ENCODE measurements around the gene IPO4. TPM values are rescaled to one million over a fixed set of nuclear protein-coding genes. Genes with fewer than 3 reads are reported as not detected.
A peak's percentile ranks its signal among the peaks of the same experiment; 100 is the strongest.

Gene IPO4
- total and polyA plus RNA-seq, 9 of the 15 experiments (the other 6 are each of a cell fraction or from before 2014, with no cell fraction given) = 7.3 to 122 (median 31.8) TPM

DNA sequence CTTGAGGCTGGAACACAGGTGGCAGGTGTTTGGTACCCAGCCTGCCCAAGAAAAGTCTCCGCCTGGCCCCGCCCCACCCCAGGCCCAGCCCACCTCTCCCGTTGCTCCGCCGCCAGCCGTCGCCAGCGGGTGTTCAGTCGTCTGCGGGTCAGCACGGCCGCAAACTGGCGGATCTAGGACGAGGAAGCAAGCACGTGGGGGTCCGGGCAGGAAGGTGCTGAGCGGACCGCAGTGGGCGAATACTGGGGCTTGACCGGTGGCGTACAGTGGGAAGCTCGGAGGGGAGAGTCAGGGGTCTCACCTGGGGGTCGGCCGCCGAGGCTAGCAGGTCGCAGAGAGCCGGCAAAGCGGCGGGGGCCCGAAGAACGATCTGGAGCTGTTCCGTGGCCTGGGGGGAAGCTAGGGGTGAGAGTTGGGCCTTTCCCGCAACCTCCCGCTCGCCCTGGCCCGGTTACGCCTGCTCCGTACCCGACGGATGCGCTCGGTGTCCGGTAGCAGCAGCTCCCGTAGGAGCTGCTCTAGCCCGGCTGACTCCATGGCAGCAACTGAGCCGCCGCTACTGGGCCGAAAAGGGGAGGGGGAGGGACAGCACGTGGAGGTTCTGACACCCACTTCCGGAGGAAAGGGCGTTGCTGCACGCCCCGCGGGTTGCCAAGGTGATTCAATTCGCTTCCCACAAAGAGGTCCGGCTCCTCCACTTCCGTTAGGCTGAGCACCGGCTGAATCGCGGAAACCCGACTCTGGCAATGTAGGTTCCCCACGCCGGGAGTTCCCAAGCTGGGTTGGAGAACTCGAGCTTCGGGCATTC is at the start of gene IPO4 (continued):
- TF ChIP-seq CCNT2 (IDR thresholded peaks at IDR 0.05; ENCODE audit: borderline replicate concordance, extremely low read depth, insufficient read length, low read depth, low read length) (peak; percentile 44), MXI1 (IDR thresholded peaks at IDR 0.05; ENCODE audit: low read depth, low read length) (peak; percentile 99)
- TF ChIP-seq, protein P1, sequence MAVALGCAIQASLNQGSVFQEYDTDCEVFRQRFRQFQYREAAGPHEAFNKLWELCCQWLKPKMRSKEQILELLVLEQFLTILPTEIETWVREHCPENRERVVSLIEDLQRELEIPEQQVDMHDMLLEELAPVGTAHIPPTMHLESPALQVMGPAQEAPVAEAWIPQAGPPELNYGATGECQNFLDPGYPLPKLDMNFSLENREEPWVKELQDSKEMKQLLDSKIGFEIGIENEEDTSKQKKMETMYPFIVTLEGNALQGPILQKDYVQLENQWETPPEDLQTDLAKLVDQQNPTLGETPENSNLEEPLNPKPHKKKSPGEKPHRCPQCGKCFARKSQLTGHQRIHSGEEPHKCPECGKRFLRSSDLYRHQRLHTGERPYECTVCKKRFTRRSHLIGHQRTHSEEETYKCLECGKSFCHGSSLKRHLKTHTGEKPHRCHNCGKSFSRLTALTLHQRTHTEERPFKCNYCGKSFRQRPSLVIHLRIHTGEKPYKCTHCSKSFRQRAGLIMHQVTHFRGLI (CRISPR knock-in tag; IDR thresholded peaks at IDR 0.05) = no peak
- TF ChIP-seq, protein P2, sequence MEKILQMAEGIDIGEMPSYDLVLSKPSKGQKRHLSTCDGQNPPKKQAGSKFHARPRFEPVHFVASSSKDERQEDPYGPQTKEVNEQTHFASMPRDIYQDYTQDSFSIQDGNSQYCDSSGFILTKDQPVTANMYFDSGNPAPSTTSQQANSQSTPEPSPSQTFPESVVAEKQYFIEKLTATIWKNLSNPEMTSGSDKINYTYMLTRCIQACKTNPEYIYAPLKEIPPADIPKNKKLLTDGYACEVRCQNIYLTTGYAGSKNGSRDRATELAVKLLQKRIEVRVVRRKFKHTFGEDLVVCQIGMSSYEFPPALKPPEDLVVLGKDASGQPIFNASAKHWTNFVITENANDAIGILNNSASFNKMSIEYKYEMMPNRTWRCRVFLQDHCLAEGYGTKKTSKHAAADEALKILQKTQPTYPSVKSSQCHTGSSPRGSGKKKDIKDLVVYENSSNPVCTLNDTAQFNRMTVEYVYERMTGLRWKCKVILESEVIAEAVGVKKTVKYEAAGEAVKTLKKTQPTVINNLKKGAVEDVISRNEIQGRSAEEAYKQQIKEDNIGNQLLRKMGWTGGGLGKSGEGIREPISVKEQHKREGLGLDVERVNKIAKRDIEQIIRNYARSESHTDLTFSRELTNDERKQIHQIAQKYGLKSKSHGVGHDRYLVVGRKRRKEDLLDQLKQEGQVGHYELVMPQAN (IDR thresholded peaks at IDR 0.05; ENCODE audit: borderline replicate concordance) = peak; percentile 99
- TF ChIP-seq, protein P3, sequence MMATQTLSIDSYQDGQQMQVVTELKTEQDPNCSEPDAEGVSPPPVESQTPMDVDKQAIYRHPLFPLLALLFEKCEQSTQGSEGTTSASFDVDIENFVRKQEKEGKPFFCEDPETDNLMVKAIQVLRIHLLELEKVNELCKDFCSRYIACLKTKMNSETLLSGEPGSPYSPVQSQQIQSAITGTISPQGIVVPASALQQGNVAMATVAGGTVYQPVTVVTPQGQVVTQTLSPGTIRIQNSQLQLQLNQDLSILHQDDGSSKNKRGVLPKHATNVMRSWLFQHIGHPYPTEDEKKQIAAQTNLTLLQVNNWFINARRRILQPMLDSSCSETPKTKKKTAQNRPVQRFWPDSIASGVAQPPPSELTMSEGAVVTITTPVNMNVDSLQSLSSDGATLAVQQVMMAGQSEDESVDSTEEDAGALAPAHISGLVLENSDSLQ (IDR thresholded peaks at IDR 0.05) = peak; percentile 56
- TF ChIP-seq, protein P4, sequence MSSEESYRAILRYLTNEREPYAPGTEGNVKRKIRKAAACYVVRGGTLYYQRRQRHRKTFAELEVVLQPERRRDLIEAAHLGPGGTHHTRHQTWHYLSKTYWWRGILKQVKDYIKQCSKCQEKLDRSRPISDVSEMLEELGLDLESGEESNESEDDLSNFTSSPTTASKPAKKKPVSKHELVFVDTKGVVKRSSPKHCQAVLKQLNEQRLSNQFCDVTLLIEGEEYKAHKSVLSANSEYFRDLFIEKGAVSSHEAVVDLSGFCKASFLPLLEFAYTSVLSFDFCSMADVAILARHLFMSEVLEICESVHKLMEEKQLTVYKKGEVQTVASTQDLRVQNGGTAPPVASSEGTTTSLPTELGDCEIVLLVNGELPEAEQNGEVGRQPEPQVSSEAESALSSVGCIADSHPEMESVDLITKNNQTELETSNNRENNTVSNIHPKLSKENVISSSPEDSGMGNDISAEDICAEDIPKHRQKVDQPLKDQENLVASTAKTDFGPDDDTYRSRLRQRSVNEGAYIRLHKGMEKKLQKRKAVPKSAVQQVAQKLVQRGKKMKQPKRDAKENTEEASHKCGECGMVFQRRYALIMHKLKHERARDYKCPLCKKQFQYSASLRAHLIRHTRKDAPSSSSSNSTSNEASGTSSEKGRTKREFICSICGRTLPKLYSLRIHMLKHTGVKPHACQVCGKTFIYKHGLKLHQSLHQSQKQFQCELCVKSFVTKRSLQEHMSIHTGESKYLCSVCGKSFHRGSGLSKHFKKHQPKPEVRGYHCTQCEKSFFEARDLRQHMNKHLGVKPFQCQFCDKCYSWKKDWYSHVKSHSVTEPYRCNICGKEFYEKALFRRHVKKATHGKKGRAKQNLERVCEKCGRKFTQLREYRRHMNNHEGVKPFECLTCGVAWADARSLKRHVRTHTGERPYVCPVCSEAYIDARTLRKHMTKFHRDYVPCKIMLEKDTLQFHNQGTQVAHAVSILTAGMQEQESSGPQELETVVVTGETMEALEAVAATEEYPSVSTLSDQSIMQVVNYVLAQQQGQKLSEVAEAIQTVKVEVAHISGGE (CRISPR knock-in tag; IDR thresholded peaks at IDR 0.05) = peak; percentile 98 to 100 (median 99)
- TF ChIP-seq, protein P5, sequence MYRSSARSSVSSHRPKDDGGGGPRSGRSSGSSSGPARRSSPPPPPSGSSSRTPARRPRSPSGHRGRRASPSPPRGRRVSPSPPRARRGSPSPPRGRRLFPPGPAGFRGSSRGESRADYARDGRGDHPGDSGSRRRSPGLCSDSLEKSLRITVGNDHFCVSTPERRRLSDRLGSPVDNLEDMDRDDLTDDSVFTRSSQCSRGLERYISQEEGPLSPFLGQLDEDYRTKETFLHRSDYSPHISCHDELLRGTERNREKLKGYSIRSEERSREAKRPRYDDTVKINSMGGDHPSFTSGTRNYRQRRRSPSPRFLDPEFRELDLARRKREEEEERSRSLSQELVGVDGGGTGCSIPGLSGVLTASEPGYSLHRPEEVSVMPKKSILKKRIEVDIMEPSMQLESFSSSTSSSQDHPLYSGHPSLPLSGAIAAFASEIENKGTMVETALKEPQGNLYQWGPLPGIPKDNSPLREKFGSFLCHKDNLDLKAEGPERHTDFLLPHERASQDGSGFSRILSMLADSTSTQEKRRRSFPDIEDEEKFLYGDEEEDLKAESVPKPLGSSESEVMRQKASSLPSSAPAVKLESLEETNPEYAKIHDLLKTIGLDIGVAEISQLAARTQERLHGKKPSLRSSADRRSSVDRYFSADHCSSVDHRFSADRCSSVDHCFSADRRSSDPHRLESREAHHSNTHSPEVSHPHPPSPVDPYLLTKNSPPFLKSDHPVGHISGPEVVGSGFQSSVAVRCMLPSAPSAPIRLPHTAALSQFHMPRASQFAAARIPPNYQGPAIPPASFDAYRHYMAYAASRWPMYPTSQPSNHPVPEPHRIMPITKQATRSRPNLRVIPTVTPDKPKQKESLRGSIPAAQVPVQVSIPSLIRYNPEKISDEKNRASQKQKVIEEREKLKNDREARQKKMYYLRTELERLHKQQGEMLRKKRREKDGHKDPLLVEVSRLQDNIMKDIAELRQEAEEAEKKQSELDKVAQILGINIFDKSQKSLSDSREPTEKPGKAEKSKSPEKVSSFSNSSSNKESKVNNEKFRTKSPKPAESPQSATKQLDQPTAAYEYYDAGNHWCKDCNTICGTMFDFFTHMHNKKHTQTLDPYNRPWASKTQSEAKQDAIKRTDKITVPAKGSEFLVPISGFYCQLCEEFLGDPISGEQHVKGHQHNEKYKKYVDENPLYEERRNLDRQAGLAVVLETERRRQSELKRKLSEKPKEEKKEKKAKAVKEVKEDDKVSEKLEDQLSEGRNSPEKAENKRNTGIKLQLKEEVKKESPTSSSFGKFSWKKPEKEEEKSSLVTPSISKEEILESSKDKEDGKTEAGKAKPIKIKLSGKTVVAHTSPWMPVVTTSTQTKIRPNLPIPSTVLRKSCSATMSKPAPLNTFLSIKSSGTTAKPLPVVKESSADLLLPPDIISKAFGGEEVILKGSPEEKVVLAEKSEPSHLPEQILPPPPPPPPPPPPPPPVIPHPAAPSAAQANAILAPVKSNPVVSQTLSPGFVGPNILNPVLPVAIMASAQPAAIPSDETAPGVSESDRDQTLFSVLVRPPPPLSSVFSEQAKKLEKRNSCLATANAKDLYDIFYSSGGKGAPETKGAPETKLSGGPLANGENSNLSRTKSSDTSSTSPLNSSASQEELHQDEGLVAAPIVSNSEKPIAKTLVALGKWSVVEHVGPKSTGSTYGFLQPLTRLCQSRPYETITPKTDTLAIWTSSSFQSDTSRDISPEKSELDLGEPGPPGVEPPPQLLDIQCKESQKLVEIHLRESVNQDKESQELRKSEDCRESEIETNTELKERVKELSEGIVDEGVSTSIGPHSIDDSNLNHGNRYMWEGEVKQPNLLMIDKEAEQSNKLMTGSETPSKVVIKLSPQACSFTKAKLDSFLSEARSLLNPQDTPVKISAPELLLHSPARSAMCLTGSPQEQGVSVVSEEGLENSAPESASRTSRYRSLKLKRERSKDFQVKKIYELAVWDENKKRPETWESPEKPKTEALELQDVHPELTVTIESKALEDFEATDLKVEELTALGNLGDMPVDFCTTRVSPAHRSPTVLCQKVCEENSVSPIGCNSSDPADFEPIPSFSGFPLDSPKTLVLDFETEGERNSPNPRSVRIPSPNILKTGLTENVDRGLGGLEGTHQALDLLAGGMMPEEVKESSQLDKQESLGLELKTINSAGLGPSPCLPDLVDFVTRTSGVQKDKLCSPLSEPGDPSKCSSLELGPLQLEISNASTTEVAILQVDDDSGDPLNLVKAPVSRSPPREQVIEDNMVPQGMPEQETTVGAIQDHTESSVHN (IDR thresholded peaks at IDR 0.05; ENCODE audit: borderline replicate concordance in 1 of 2, low read depth in 1 of 2) = no peak
